CD4-positive, alpha-beta memory T cell (primary cell): ENCODE measurements around the gene COL18A1. TPM values are rescaled to one million over a fixed set of nuclear protein-coding genes. Genes with fewer than 3 reads are reported as not detected.

Experiments
- CTCF ChIA-PET: fragments of 350-600 bp; sonication (Branson Sonifier 250); formaldehyde crosslinking; loops from one replicate; lab custom pipeline; 2021; ENCODE audit warnings: inconsistent platforms; ENCODE audit not compliant: partially characterized antibody; lab: Charles Lee
- POLR2A ChIA-PET: fragments of 350-600 bp; sonication (Branson Sonifier 250); formaldehyde crosslinking; loops from one replicate; lab custom pipeline; 2021; ENCODE audit not compliant: partially characterized antibody; lab: Charles Lee
- DNase-seq, 5 donors: peaks; one replicate each; pipeline versions ENCODE4 v3.0.0 to v3.0.0-alpha.2; 2020 to 2022; ENCODE audit warnings: mixed read lengths in 1 of 5
- H3K27ac ChIP-seq: one replicate; pipeline ENCODE4 v1.7.0; 2013; ENCODE audit warnings: low read depth, low read length
- H3K27me3 ChIP-seq: 2 replicates; pipeline ENCODE4 v1.7.0; 2013; ENCODE audit warnings: mild to moderate bottlenecking, low read length, moderate library complexity; ENCODE audit not compliant: insufficient read depth
- H3K36me3 ChIP-seq: 2 replicates; pipeline ENCODE4 v1.7.0; 2013; ENCODE audit warnings: mild to moderate bottlenecking, low read length, moderate library complexity; ENCODE audit not compliant: insufficient read depth
- H3K4me1 ChIP-seq: 2 replicates; pipeline ENCODE4 v1.7.0; 2013; ENCODE audit warnings: mild to moderate bottlenecking, low read length, moderate library complexity; ENCODE audit not compliant: insufficient read depth
- H3K4me3 ChIP-seq, 2 donors: one replicate each; pipeline ENCODE4 v1.7.0; 2013; ENCODE audit warnings: low read length in 2 of 2, mild to moderate bottlenecking in 1 of 2
- H3K9me3 ChIP-seq, 2 donors: one replicate each; pipeline ENCODE4 v1.7.0; 2013; ENCODE audit warnings: low read length in 2 of 2, control low read depth in 1 of 2; ENCODE audit not compliant: control insufficient read depth in 1 of 2
- H3K27ac Mint-ChIP-seq, 7 donors: one replicate each; pipeline ENCODE4 v1.8.0; 2020 to 2021; ENCODE audit warnings: mixed read lengths in 7 of 7, mild to moderate bottlenecking in 6 of 7, inconsistent platforms in 3 of 7, moderate library complexity in 3 of 7
- H3K27me3 Mint-ChIP-seq, 2 donors: one replicate each; pipeline ENCODE4 v1.8.0; 2020 to 2021; ENCODE audit warnings: mixed read lengths in 2 of 2
- H3K36me3 Mint-ChIP-seq, 2 donors: one replicate each; pipeline ENCODE4 v1.8.0; 2020 to 2021; ENCODE audit warnings: mixed read lengths in 2 of 2, inconsistent platforms in 1 of 2, mild to moderate bottlenecking in 1 of 2
- H3K4me1 Mint-ChIP-seq, 4 donors: one replicate each; pipeline ENCODE4 v1.8.0; 2020 to 2021; ENCODE audit warnings: mixed read lengths in 4 of 4, mild to moderate bottlenecking in 1 of 4
- H3K4me3 Mint-ChIP-seq, 8 donors: one replicate each; pipeline ENCODE4 v1.8.0; 2020 to 2021; ENCODE audit warnings: mixed read lengths in 8 of 8, mild to moderate bottlenecking in 7 of 8, moderate library complexity in 6 of 8, inconsistent platforms in 3 of 8
- H3K9me3 Mint-ChIP-seq, 8 donors: one replicate each; pipeline ENCODE4 v1.8.0; 2020 to 2021; ENCODE audit warnings: mixed read lengths in 8 of 8, mild to moderate bottlenecking in 5 of 8, inconsistent platforms in 3 of 8, moderate library complexity in 1 of 8
- intact Hi-C: fragments of 100-400 bp; cut with micrococcal nuclease; formaldehyde crosslinking; loops from one replicate; pipeline ENCODE4 v1.15.1; 2023
- polyA plus RNA-seq, 2 donors: library from polyadenylated mRNA; unstranded; fragments of 300-500 nt; fragmentation: Illumina TruSeq; gene quantifications; one replicate each; pipeline ENCODE4 v1.2.3, GENCODE V29; 2021
- total RNA-seq, 2 experiments: library from RNA; stranded (reverse); gene quantifications; one replicate each; pipeline ENCODE4 v1.2.3, GENCODE V29; 2021

The COL18A1 gene
- total and polyA plus RNA-seq, 4 experiments from 2014 or later: 0.43 to 4.5 (median 3.8) TPM

DNA sequence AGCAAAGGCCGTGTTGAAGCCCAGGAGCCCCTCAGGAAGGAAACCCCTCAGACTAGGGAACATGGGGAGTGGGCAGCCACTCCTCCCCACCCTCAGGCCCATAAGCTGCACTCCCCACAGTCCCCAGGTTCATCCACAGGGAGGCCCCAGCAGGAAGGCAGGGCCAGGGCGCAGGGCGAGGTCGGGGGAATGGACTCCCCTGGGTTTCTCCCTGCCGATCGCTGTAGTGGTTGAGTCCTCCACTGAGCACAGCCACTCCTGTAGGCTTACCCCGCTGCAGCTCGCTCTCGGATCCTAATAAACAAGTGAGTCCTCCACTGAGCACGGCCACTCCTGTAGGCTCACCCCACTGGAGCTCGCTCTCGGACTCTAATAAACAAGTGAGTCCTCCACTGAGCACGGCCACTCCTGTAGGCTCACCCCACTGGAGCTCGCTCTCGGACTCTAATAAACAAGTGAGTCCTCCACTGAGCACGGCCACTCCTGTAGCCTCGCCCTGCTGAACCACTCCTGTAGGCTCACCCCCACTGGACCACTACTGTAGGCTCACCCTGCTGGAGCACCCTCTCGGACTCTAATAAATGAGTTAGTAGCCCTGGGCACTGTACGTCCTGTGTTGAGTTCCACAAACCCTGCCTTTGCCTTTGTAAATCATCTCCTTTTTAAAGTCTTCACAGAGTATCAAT lies 16.2 kb upstream of the COL18A1 start:
- Mint-ChIP-seq H3K27me3 (peaks cover 11 to 19% of the 10 kb centered on the region in 2 donors), H3K36me3 (no peaks in the 10 kb centered on the region), H3K4me3 (no peak overlapping the region), H3K4me1 (no peaks in the 10 kb centered on the region), H3K9me3 (no peaks in the 10 kb centered on the region), H3K27ac (no peak overlapping the region)
- intact Hi-C loops: no loop called here
- CTCF ChIA-PET: no interaction called here
- Histone ChIP-seq H3K4me1 (no peaks in the 10 kb centered on the region), H3K27ac (no peak overlapping the region), H3K4me3 (no peak overlapping the region), H3K27me3 (no peaks in the 10 kb centered on the region), H3K9me3 (no peaks in the 10 kb centered on the region), H3K36me3 (no peaks in the 10 kb centered on the region)
- POLR2A ChIA-PET: no interaction called here
- DNase-seq: no peak

DNA sequence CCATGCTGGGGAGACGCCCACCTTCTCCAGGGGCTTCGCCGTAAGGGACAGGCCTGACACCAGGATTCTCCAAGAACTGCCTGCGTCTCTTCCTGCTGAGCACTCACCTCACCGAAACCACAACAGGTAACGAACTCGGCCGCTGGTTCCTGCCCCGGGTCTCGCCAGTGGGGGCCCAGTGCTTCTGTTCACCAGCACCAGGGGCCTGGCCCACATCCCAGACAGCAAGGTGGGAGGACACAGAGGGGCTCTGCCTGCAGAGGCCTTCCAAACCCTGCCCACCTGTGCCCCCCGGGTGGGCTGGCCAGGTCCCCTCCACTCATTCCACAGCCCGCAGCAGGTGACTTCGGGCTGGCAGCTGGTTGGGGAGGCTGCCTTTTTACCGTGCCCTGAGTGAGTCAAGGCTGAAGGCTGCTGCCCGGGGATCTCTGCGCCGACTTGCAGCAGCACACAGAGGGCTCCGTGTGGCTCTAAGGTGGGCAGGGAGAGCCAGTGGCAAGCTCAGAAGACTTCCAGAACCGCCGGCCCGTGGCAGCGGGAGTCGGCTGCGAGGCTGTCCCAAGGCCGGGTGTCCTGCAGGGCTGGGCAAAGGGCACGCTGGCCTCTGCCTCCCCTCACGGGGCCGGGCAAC lies 14.7 kb upstream of the COL18A1 start:
- no peak overlapping the region for H3K27ac ChIP-seq
- CTCF ChIA-PET: no interaction called here
- no peaks in the 10 kb centered on the region for H3K9me3 ChIP-seq
- H3K4me3 ChIP-seq: no peak overlapping the region
- H3K4me3 Mint-ChIP-seq: no peak overlapping the region
- no peak for DNase-seq
- H3K27ac Mint-ChIP-seq: no peak overlapping the region
- intact Hi-C loops: no loop called here
- H3K27me3 Mint-ChIP-seq: peaks cover 9 to 15% of the 10 kb centered on the region in 2 donors
- no peaks in the 10 kb centered on the region for H3K9me3 Mint-ChIP-seq
- H3K36me3 Mint-ChIP-seq: no peaks in the 10 kb centered on the region
- POLR2A ChIA-PET: no interaction called here
- H3K4me1 Mint-ChIP-seq: no peaks in the 10 kb centered on the region
- H3K4me1 ChIP-seq: no peaks in the 10 kb centered on the region
- no peaks in the 10 kb centered on the region for H3K27me3 ChIP-seq
- H3K36me3 ChIP-seq: no peaks in the 10 kb centered on the region

DNA sequence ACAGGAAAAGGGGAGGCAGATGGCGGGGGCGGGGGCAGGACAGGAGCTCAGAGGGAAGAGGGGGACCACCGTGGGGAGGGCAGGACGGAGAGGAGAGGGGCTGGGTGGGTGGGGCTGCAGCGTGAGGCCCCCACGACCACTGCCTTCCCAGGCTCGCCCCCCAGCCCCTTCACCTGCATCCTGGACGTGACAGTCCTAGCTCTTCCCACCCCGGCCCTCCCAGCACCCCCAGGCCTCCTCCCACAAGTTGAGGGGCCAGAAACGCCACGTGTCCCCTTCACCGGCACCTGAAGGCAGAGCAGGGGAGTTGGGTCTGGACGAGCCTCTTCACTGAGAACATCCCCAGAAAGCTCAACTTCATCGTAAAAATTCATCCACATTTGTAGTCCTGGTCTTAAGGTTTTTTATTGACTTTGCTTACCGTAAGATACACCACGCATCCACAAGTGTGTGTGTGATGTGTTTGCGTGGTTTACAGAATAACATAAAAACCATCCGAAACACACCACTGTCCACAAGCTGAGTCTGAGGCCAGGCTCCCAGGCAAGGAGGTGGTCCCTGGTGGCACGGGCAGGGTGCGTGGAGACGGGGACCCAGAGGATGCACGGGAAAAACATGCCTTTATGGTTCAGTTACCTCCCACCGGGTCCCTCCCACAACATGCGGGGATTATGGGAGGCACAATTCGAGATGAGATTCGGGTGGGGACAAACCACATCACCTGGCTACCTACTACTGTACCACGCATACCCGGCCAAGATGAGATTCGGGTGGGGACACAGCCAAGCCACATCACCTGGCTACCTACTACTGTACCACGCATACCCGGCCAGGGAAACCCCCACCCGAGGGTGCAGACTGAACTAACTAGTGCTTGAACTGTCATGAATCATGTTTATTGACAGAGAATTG lies 13.9 kb upstream of the COL18A1 start:
- intact Hi-C loops: no loop called here
- DNase-seq: no peak
- CTCF ChIA-PET: no interaction called here
- H3K4me3 ChIP-seq: no peak overlapping the region
- Mint-ChIP-seq H3K4me3 (no peak overlapping the region), H3K9me3 (no peaks in the 10 kb centered on the region), H3K36me3 (no peaks in the 10 kb centered on the region), H3K27ac (no peak overlapping the region), H3K4me1 (no peaks in the 10 kb centered on the region), H3K27me3 (peaks cover 7 to 14% of the 10 kb centered on the region in 2 donors)
- no peak overlapping the region for H3K27ac ChIP-seq
- no peaks in the 10 kb centered on the region for H3K9me3 ChIP-seq
- H3K36me3 ChIP-seq: no peaks in the 10 kb centered on the region
- no peaks in the 10 kb centered on the region for H3K4me1 ChIP-seq
- H3K27me3 ChIP-seq: no peaks in the 10 kb centered on the region
- POLR2A ChIA-PET: no interaction called here

DNA sequence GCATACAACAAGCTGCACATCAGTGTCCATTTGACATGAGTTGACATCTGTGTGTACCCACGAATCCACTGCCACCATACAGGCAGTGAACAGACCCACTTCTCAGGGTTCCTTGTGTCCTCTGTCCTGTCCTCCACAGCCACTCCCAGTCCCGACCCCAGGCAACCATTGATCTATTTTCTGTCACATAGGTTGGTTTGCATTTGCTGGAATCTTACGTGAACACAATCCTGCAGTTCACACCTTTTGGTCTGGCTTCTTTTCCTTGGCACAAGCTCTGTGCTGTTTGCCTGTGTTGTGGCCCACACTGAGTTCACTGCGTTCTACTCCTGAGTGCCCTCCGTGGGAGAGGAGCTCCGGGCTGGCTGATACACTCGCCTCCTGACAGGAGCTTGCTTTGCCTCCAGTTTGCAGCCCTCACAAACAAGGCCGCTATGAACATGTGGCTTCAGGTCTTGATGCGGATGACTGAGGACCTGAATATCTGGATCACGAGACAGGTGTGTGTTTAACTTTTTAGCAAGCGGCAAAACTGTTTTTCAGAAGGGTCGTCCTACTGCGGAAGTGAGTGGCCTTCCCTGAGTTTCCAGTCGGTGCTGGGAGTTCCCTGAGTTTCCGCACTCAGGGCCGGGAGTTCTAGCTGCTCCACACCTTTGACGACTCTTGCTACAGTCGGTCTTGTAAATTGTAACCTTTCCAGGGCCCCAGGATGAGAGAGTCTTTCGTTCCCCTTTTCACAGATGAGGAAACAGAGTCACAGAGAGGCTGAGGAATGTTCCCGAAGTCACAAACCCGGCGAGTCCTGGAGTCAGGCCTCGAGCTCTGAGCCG lies 13.0 kb upstream of the COL18A1 start:
- Mint-ChIP-seq H3K9me3 (no peaks in the 10 kb centered on the region), H3K36me3 (no peaks in the 10 kb centered on the region), H3K27ac (no peak overlapping the region), H3K27me3 (peaks cover 7 to 15% of the 10 kb centered on the region in 2 donors), H3K4me1 (no peaks in the 10 kb centered on the region), H3K4me3 (no peak overlapping the region)
- no peaks in the 10 kb centered on the region for H3K4me1 ChIP-seq
- H3K27me3 ChIP-seq: no peaks in the 10 kb centered on the region
- H3K9me3 ChIP-seq: no peaks in the 10 kb centered on the region
- H3K4me3 ChIP-seq: no peak overlapping the region
- ChIA-PET POLR2A (no interaction called here), CTCF (no interaction called here)
- no peak overlapping the region for H3K27ac ChIP-seq
- no peaks in the 10 kb centered on the region for H3K36me3 ChIP-seq
- DNase-seq: no peak
- intact Hi-C loops: no loop called here

DNA sequence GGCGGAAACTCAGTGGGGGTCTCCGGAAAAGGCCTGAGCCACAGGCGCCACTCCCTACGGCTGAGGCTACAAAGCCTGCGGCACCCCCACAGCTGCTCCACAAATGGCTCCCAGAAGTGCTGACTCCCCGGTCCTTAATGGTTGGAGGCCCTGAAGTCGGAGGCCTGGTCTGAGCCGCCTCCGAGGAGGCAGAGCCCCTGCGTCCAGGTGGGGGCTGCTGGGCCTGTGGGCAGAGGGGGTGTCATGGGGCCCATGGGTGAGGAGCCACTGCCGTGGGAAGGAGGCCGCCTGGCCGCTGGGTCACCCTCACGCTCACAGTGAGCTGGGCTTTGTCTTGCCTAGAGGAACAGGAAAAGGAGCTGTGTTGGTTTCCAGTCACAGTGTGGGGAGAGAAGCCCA lies 12.4 kb upstream of the COL18A1 start:
- no peaks in the 10 kb centered on the region for H3K4me1 Mint-ChIP-seq
- H3K27ac Mint-ChIP-seq: no peak overlapping the region
- no peak overlapping the region for H3K4me3 Mint-ChIP-seq
- ChIA-PET POLR2A (no interaction called here), CTCF (no interaction called here)
- Histone ChIP-seq H3K36me3 (no peaks in the 10 kb centered on the region), H3K4me3 (no peak overlapping the region), H3K9me3 (no peaks in the 10 kb centered on the region), H3K4me1 (no peaks in the 10 kb centered on the region), H3K27ac (no peak overlapping the region), H3K27me3 (no peaks in the 10 kb centered on the region)
- peaks cover 7 to 11% of the 10 kb centered on the region in 2 donors for H3K27me3 Mint-ChIP-seq
- DNase-seq: no peak
- intact Hi-C loops: no loop called here
- H3K9me3 Mint-ChIP-seq: no peaks in the 10 kb centered on the region
- H3K36me3 Mint-ChIP-seq: no peaks in the 10 kb centered on the region

DNA sequence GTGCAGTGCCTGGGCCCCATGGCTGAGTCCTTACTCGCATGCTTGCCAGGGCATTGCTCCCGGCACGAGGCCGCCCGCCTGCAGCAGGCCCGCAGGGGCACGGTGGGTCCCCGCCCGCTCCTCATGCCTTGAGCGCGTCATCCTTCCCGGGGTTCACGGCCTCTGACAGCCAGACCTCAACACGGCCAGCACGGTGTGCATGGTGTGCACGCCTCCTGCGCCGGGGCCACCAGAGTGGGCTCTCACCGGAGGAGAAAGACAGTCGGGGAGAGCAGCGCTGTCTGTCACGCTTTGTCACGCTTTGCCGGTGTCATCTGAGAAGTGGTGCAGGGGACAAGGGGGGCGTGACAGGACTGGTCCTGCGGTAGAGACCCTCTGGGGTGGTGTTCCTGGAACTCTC lies 11.9 kb upstream of the COL18A1 start:
- Histone ChIP-seq H3K4me1 (no peaks in the 10 kb centered on the region), H3K9me3 (no peaks in the 10 kb centered on the region), H3K36me3 (no peaks in the 10 kb centered on the region), H3K4me3 (no peak overlapping the region), H3K27me3 (no peaks in the 10 kb centered on the region), H3K27ac (no peak overlapping the region)
- no peak for DNase-seq
- Mint-ChIP-seq H3K9me3 (no peaks in the 10 kb centered on the region), H3K27me3 (peaks cover 5 to 9% of the 10 kb centered on the region in 2 donors), H3K4me1 (no peaks in the 10 kb centered on the region), H3K4me3 (no peak overlapping the region), H3K27ac (no peak overlapping the region), H3K36me3 (no peaks in the 10 kb centered on the region)
- intact Hi-C loops: no loop called here
- ChIA-PET POLR2A (no interaction called here), CTCF (no interaction called here)
